Measurements from ENCODE around the gene GALNTL6. TPM values are rescaled to one million over a fixed set of nuclear protein-coding genes. Genes with fewer than 3 reads are reported as not detected.

GALNTL6 gene
- total and polyA plus RNA-seq, 7 donors: 0.14 to 2.5 (median 0.42) TPM; not detected in 1

- intact Hi-C loops (cut with DNase I): no loop called here
- no peak overlapping the region for H3K4me3 ChIP-seq
- TF ChIP-seq EP300 (IDR thresholded peaks at IDR 0.05) (no peak), POLR2AphosphoS5 (IDR thresholded peaks at IDR 0.05) (no peak), POLR2A (IDR thresholded peaks at IDR 0.05) (no peak)
- TF ChIP-seq, protein P1, sequence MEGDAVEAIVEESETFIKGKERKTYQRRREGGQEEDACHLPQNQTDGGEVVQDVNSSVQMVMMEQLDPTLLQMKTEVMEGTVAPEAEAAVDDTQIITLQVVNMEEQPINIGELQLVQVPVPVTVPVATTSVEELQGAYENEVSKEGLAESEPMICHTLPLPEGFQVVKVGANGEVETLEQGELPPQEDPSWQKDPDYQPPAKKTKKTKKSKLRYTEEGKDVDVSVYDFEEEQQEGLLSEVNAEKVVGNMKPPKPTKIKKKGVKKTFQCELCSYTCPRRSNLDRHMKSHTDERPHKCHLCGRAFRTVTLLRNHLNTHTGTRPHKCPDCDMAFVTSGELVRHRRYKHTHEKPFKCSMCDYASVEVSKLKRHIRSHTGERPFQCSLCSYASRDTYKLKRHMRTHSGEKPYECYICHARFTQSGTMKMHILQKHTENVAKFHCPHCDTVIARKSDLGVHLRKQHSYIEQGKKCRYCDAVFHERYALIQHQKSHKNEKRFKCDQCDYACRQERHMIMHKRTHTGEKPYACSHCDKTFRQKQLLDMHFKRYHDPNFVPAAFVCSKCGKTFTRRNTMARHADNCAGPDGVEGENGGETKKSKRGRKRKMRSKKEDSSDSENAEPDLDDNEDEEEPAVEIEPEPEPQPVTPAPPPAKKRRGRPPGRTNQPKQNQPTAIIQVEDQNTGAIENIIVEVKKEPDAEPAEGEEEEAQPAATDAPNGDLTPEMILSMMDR (IDR thresholded peaks at IDR 0.05): no peak
- no peaks in the 10 kb centered on the region for H3K36me3 ChIP-seq
- 75 to 93% methylated on average over 1 of the region's 1 CpG for WGBS, 2 donors
- H3K27me3 ChIP-seq: no peaks in the 10 kb centered on the region
- no peak overlapping the region for H3K27ac ChIP-seq
- H3K9me3 ChIP-seq: no peaks in the 10 kb centered on the region
- no peak for DNase-seq
- H3K4me1 ChIP-seq: no peaks in the 10 kb centered on the region
These were observed 241.8 kb downstream of the GALNTL6 start for GRCh38 chr4:172055046-172055445.

- WGBS, 2 donors: 67 to 83% methylated on average over 2 of the region's 2 CpGs
- intact Hi-C loops (cut with DNase I): no loop called here
- Histone ChIP-seq H3K4me3 (no peak overlapping the region), H3K9me3 (no peaks in the 10 kb centered on the region), H3K27me3 (no peaks in the 10 kb centered on the region), H3K27ac (no peak overlapping the region), H3K4me1 (no peaks in the 10 kb centered on the region), H3K36me3 (no peaks in the 10 kb centered on the region)
- DNase-seq: no peak
- TF ChIP-seq POLR2AphosphoS5 (IDR thresholded peaks at IDR 0.05) (no peak), POLR2A (IDR thresholded peaks at IDR 0.05) (no peak)
These were observed 242.3 kb downstream of the GALNTL6 start for GRCh38 chr4:172055498-172055897.

- H3K27ac ChIP-seq: no peak overlapping the region
- intact Hi-C loops (cut with DNase I): no loop called here
- H3K4me3 ChIP-seq: no peak overlapping the region
- H3K4me1 ChIP-seq: no peaks in the 10 kb centered on the region
- no peaks in the 10 kb centered on the region for H3K36me3 ChIP-seq
- no peak for DNase-seq
- no peaks in the 10 kb centered on the region for H3K9me3 ChIP-seq
- no peaks in the 10 kb centered on the region for H3K27me3 ChIP-seq
- no peak for TF ChIP-seq POLR2A (IDR thresholded peaks at IDR 0.05)
- TF ChIP-seq, protein P1 (IDR thresholded peaks at IDR 0.05): no peak
- no peak for TF ChIP-seq POLR2AphosphoS5 (IDR thresholded peaks at IDR 0.05)
- no peak for TF ChIP-seq EP300 (IDR thresholded peaks at IDR 0.05)
- WGBS, 2 donors: 69 to 76% methylated on average over 1 of the region's 1 CpG
These were observed 248.0 kb downstream of the GALNTL6 start for GRCh38 chr4:172061204-172061603.

GRCh38 chr4:172068506-172068905 lies 255.3 kb downstream of the GALNTL6 start:
- intact Hi-C loops (cut with DNase I): no loop called here
- no peak overlapping the region for H3K4me3 ChIP-seq

GRCh38 chr4:172073590-172073989 lies 260.4 kb downstream of the GALNTL6 start:
- H3K27ac ChIP-seq: no peak overlapping the region
- intact Hi-C loops (cut with DNase I): no loop called here

More at GRCh38 chr4:172068506-172068905, 255.3 kb downstream of the GALNTL6 start:
- Histone ChIP-seq H3K4me1 (no peaks in the 10 kb centered on the region), H3K27me3 (no peaks in the 10 kb centered on the region), H3K27ac (no peak overlapping the region), H3K9me3 (no peaks in the 10 kb centered on the region), H3K36me3 (no peaks in the 10 kb centered on the region)
- no peak for DNase-seq
- 58% methylated on average over 3 of the region's 3 CpGs; no CpG with 5 or more reads in 1 of the 2 donors for WGBS, 2 donors
- TF ChIP-seq EP300 (IDR thresholded peaks at IDR 0.05) (no peak), POLR2AphosphoS5 (IDR thresholded peaks at IDR 0.05) (no peak), POLR2A (IDR thresholded peaks at IDR 0.05) (no peak)
- TF ChIP-seq, protein P1 (IDR thresholded peaks at IDR 0.05): no peak

More at GRCh38 chr4:172073590-172073989, 260.4 kb downstream of the GALNTL6 start:
- no peaks in the 10 kb centered on the region for H3K9me3 ChIP-seq
- H3K4me1 ChIP-seq: no peaks in the 10 kb centered on the region
- TF ChIP-seq POLR2AphosphoS5 (IDR thresholded peaks at IDR 0.05) (no peak), EP300 (IDR thresholded peaks at IDR 0.05) (no peak), POLR2A (IDR thresholded peaks at IDR 0.05) (no peak)
- TF ChIP-seq, protein P1 (IDR thresholded peaks at IDR 0.05): no peak
- DNase-seq: no peak
- no peaks in the 10 kb centered on the region for H3K36me3 ChIP-seq
- H3K27me3 ChIP-seq: no peaks in the 10 kb centered on the region
- no peak overlapping the region for H3K4me3 ChIP-seq
